ENCODE measurements around the gene INPP5F. TPM values are rescaled to one million over a fixed set of nuclear protein-coding genes. Genes with fewer than 3 reads are reported as not detected.

The INPP5F gene
- total RNA-seq, 5 donors from 2014 or later (not counting 1 experiment from before 2014, with no cell fraction given) = 7.3 to 13.7 (median 9.8) TPM

GRCh38 chr10:119735451-119735850, 9.6 kb downstream of the INPP5F start:
- Histone ChIP-seq H3K27me3 (replicated peaks in 1 of 2; ENCODE audit: control insufficient read depth in 2 of 2, extremely low read depth in 1 of 2, insufficient read depth in 2 of 2, low read length in 1 of 2) (no peaks in the 10 kb centered on the region), H3K9me3 (no peaks in the 10 kb centered on the region), H3K27ac (ENCODE audit: low read length) (no peak overlapping the region), H3K36me3 (ENCODE audit: control insufficient read depth in 2 of 2, extremely low read depth in 1 of 2, insufficient read depth in 1 of 2, low read length in 1 of 2) (no peaks in the 10 kb centered on the region), H3K4me3 (ENCODE audit: control insufficient read depth in 1 of 2, extremely low read depth in 1 of 2, low read length in 1 of 2) (no peak overlapping the region), H3K4me1 (ENCODE audit: control insufficient read depth in 1 of 2, extremely low read depth in 1 of 2, insufficient read depth in 2 of 2, low read length in 2 of 2) (peaks cover 0 to 7% of the 10 kb centered on the region in 2 experiments)
- Mint-ChIP-seq H3K27me3 (no peaks in the 10 kb centered on the region), H3K27ac (no peak overlapping the region), H3K4me3 (no peak overlapping the region), H3K4me1 (peaks cover 26 to 41% (median 39%) of the 10 kb centered on the region in 3 donors), H3K9me3 (no peaks in the 10 kb centered on the region), H3K36me3 (no peaks in the 10 kb centered on the region)
- ATAC-seq (replicated peaks in 1 of 4) (no peak), DNase-seq (no peak)
- WGBS (ENCODE audit: insufficient coverage) = no CpG with 5 or more reads among the region's 3 CpGs
- ChIA-PET CTCF (interaction anchor here in 1 of 2 donors (1.3 kb wide), 1 partner anchor 15 kb away, joined by 3 read pairs; no protein-coding TSS in a partner anchor), POLR2A (interaction anchor here in 1 of 2 donors (0.6 kb wide), 1 partner anchor 63 kb away, joined by 3 read pairs; no protein-coding TSS in a partner anchor)

DNA sequence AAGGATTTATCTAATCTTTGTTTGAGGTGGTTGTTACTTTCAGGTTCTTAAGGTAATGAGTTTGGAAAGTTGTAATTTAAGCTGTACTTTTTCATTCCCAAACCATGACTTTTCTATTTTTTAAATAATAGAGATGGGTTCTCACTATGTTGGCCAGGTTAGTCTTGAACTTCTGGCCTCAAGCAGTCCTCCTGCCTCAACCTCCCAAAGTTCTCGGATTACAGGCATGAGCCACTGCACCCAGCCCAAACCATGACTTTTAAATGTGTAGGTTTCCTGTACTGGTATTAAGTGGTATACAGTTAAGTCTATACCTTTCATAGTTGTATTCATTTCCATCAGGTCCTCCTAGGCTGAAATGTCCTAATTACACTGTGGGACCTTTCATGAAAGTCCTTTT, 10.4 kb downstream of the INPP5F start:
- WGBS (ENCODE audit: insufficient coverage) = no CpG with 5 or more reads among the region's 1 CpG
- no peaks in the 10 kb centered on the region for H3K36me3 ChIP-seq (ENCODE audit: control insufficient read depth in 2 of 2, extremely low read depth in 1 of 2, insufficient read depth in 1 of 2, low read length in 1 of 2)
- Mint-ChIP-seq H3K27me3 (no peaks in the 10 kb centered on the region), H3K4me3 (no peak overlapping the region), H3K27ac (no peak overlapping the region), H3K4me1 (peaks cover 26 to 41% (median 39%) of the 10 kb centered on the region in 3 donors), H3K36me3 (no peaks in the 10 kb centered on the region), H3K9me3 (no peaks in the 10 kb centered on the region)
- no peaks in the 10 kb centered on the region for H3K9me3 ChIP-seq
- H3K27ac ChIP-seq (ENCODE audit: low read length) = no peak overlapping the region
- ATAC-seq (replicated peaks in 1 of 4) = no peak
- ChIA-PET POLR2A (no interaction called here), CTCF (interaction anchor here in 1 of 2 donors (1.1 to 1.7 kb wide), 2 partner anchors 16 to 35 kb away, joined by 3 read pairs; no protein-coding TSS in a partner anchor)
- no peak for DNase-seq
- H3K27me3 ChIP-seq (replicated peaks in 1 of 2; ENCODE audit: control insufficient read depth in 2 of 2, extremely low read depth in 1 of 2, insufficient read depth in 2 of 2, low read length in 1 of 2) = no peaks in the 10 kb centered on the region
- no peak overlapping the region for H3K4me3 ChIP-seq (ENCODE audit: control insufficient read depth in 1 of 2, extremely low read depth in 1 of 2, low read length in 1 of 2)
- H3K4me1 ChIP-seq (ENCODE audit: control insufficient read depth in 1 of 2, extremely low read depth in 1 of 2, insufficient read depth in 2 of 2, low read length in 2 of 2) = peaks cover 0 to 7% of the 10 kb centered on the region in 2 experiments

DNA sequence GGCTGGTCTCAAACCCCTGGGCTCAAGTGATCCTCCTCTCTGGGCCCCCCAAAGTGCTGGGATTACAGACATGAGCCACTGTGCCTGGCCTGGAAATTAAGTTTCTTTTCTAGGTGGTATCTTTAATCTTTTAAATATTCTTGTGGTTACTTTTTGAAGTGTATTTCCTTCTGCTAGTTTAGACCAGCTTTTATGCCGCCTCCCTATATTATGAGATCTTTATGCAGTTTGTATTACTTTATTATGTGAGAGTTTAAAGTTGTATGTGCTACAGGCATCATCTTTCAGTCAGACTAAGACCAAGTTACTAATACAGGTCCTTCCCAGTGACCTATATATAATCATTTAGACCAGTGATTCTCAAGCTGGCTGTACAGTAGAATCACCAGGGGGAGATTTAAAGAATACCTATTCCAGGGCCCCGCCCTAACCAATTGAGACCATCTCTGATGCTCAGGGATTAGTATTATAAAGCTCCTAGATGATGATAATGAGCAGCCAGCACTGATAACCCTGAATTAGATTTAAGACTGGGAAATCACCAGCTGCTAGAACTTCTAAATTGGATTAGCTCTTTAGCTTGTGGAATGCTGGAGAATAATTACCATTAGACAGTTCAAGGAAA, 11.3 kb downstream of the INPP5F start:
- H3K27ac ChIP-seq (ENCODE audit: low read length) = no peak overlapping the region
- ChIA-PET POLR2A (interaction anchor here in 1 of 2 donors (0.7 to 1.0 kb wide), 3 partner anchors 11 to 62 kb away, joined by 3 read pairs; partner anchors contain the start of gene INPP5F), CTCF (interaction anchor here (0.5 to 2.6 kb wide), 5 partner anchors 12 to 62 kb away, joined by 3 to 16 read pairs (median 4); partner anchors contain the start of gene INPP5F (in 1 of the 2))
- no peaks in the 10 kb centered on the region for H3K36me3 ChIP-seq (ENCODE audit: control insufficient read depth in 2 of 2, extremely low read depth in 1 of 2, insufficient read depth in 1 of 2, low read length in 1 of 2)
- peaks cover 0 to 7% of the 10 kb centered on the region in 2 experiments for H3K4me1 ChIP-seq (ENCODE audit: control insufficient read depth in 1 of 2, extremely low read depth in 1 of 2, insufficient read depth in 2 of 2, low read length in 2 of 2)
- H3K4me3 ChIP-seq (ENCODE audit: control insufficient read depth in 1 of 2, extremely low read depth in 1 of 2, low read length in 1 of 2) = no peak overlapping the region
- WGBS (ENCODE audit: insufficient coverage) = 100% methylated on average over 1 of the region's 2 CpGs
- no peaks in the 10 kb centered on the region for H3K9me3 ChIP-seq
- Mint-ChIP-seq H3K4me3 (peak overlapping the region in 1 of 3 donors; percentile 56), H3K9me3 (no peaks in the 10 kb centered on the region), H3K36me3 (no peaks in the 10 kb centered on the region), H3K4me1 (peaks cover 26 to 41% (median 39%) of the 10 kb centered on the region in 3 donors), H3K27me3 (no peaks in the 10 kb centered on the region), H3K27ac (peak overlapping the region in 1 of 2 donors; percentile 66)
- ATAC-seq (replicated peaks in 1 of 4) (no peak), DNase-seq (no peak)
- no peaks in the 10 kb centered on the region for H3K27me3 ChIP-seq (replicated peaks in 1 of 2; ENCODE audit: control insufficient read depth in 2 of 2, extremely low read depth in 1 of 2, insufficient read depth in 2 of 2, low read length in 1 of 2)

- peak overlapping the region; percentile 50 to 62 for H3K27ac Mint-ChIP-seq
- H3K4me3 Mint-ChIP-seq = peak overlapping the region in 1 of 3 donors; percentile 56
- ATAC-seq (replicated peaks in 1 of 4) (peak; percentile 31 to 56 (median 50)), DNase-seq (peak in 1 of 35 experiments; percentile 15)
- no peaks in the 10 kb centered on the region for H3K36me3 ChIP-seq (ENCODE audit: control insufficient read depth in 2 of 2, extremely low read depth in 1 of 2, insufficient read depth in 1 of 2, low read length in 1 of 2)
- H3K27me3 Mint-ChIP-seq = no peaks in the 10 kb centered on the region
- POLR2A ChIA-PET = interaction anchor here (0.6 to 1.0 kb wide), 4 partner anchors 12 to 63 kb away, joined by 3 read pairs; partner anchors contain the start of gene INPP5F (in 2 of the 2)
- no peaks in the 10 kb centered on the region for H3K9me3 Mint-ChIP-seq
- no peak overlapping the region for H3K4me3 ChIP-seq (ENCODE audit: control insufficient read depth in 1 of 2, extremely low read depth in 1 of 2, low read length in 1 of 2)
- WGBS (ENCODE audit: insufficient coverage) = no CpG with 5 or more reads among the region's 1 CpG
- no peaks in the 10 kb centered on the region for H3K9me3 ChIP-seq
- peaks cover 27 to 41% (median 37%) of the 10 kb centered on the region in 3 donors for H3K4me1 Mint-ChIP-seq
- H3K36me3 Mint-ChIP-seq = no peaks in the 10 kb centered on the region
- peaks cover 0 to 7% of the 10 kb centered on the region in 2 experiments for H3K4me1 ChIP-seq (ENCODE audit: control insufficient read depth in 1 of 2, extremely low read depth in 1 of 2, insufficient read depth in 2 of 2, low read length in 2 of 2)
- H3K27ac ChIP-seq (ENCODE audit: low read length) = no peak overlapping the region
- H3K27me3 ChIP-seq (replicated peaks in 1 of 2; ENCODE audit: control insufficient read depth in 2 of 2, extremely low read depth in 1 of 2, insufficient read depth in 2 of 2, low read length in 1 of 2) = no peaks in the 10 kb centered on the region
- CTCF ChIA-PET = interaction anchor here (0.5 to 2.6 kb wide), 4 partner anchors 12 to 61 kb away, joined by 3 to 16 read pairs (median 8); partner anchors contain the start of gene INPP5F (in 1 of the 2)
These were observed 12.0 kb downstream of the INPP5F start for GRCh38 chr10:119737823-119738222.

GRCh38 chr10:119738962-119739361, 13.1 kb downstream of the INPP5F start:
- no peak overlapping the region for H3K27ac Mint-ChIP-seq
- POLR2A ChIA-PET = no interaction called here

GRCh38 chr10:119740096-119740495, 14.2 kb downstream of the INPP5F start:
- ATAC-seq (replicated peaks in 1 of 4) (no peak), DNase-seq (no peak)
- no CpG with 5 or more reads among the region's 3 CpGs for WGBS (ENCODE audit: insufficient coverage)
- no peak overlapping the region for H3K4me3 ChIP-seq (ENCODE audit: control insufficient read depth in 1 of 2, extremely low read depth in 1 of 2, low read length in 1 of 2)
- H3K27me3 Mint-ChIP-seq = no peaks in the 10 kb centered on the region
- H3K4me1 Mint-ChIP-seq = peaks cover 24 to 37% (median 30%) of the 10 kb centered on the region in 3 donors
- H3K36me3 ChIP-seq (ENCODE audit: control insufficient read depth in 2 of 2, extremely low read depth in 1 of 2, insufficient read depth in 1 of 2, low read length in 1 of 2) = no peaks in the 10 kb centered on the region
- H3K36me3 Mint-ChIP-seq = no peaks in the 10 kb centered on the region
- H3K9me3 Mint-ChIP-seq = no peaks in the 10 kb centered on the region
- CTCF ChIA-PET = no interaction called here
- no peak overlapping the region for H3K27ac ChIP-seq (ENCODE audit: low read length)
- no peaks in the 10 kb centered on the region for H3K27me3 ChIP-seq (replicated peaks in 1 of 2; ENCODE audit: control insufficient read depth in 2 of 2, extremely low read depth in 1 of 2, insufficient read depth in 2 of 2, low read length in 1 of 2)
- H3K4me1 ChIP-seq (ENCODE audit: control insufficient read depth in 1 of 2, extremely low read depth in 1 of 2, insufficient read depth in 2 of 2, low read length in 2 of 2) = peaks cover 0 to 7% of the 10 kb centered on the region in 2 experiments
- H3K4me3 Mint-ChIP-seq = no peak overlapping the region
- H3K9me3 ChIP-seq = no peaks in the 10 kb centered on the region
- POLR2A ChIA-PET = no interaction called here
- peak overlapping the region in 1 of 2 donors; percentile 46 for H3K27ac Mint-ChIP-seq

More at GRCh38 chr10:119738962-119739361, 13.1 kb downstream of the INPP5F start:
- no peak overlapping the region for H3K27ac ChIP-seq (ENCODE audit: low read length)
- ATAC-seq (replicated peaks in 1 of 4) (no peak), DNase-seq (no peak)
- Mint-ChIP-seq H3K4me3 (no peak overlapping the region), H3K4me1 (peaks cover 26 to 41% (median 30%) of the 10 kb centered on the region in 3 donors), H3K36me3 (no peaks in the 10 kb centered on the region), H3K9me3 (no peaks in the 10 kb centered on the region), H3K27me3 (no peaks in the 10 kb centered on the region)
- H3K9me3 ChIP-seq = no peaks in the 10 kb centered on the region
- H3K27me3 ChIP-seq (replicated peaks in 1 of 2; ENCODE audit: control insufficient read depth in 2 of 2, extremely low read depth in 1 of 2, insufficient read depth in 2 of 2, low read length in 1 of 2) = no peaks in the 10 kb centered on the region
- H3K36me3 ChIP-seq (ENCODE audit: control insufficient read depth in 2 of 2, extremely low read depth in 1 of 2, insufficient read depth in 1 of 2, low read length in 1 of 2) = no peaks in the 10 kb centered on the region
- H3K4me1 ChIP-seq (ENCODE audit: control insufficient read depth in 1 of 2, extremely low read depth in 1 of 2, insufficient read depth in 2 of 2, low read length in 2 of 2) = peaks cover 0 to 7% of the 10 kb centered on the region in 2 experiments
- CTCF ChIA-PET = interaction anchor here (0.6 to 2.6 kb wide), 2 partner anchors 12 to 116 kb away, joined by 3 to 11 read pairs; no protein-coding TSS in a partner anchor
- WGBS (ENCODE audit: insufficient coverage) = 100% methylated on average over 1 of the region's 1 CpG
- no peak overlapping the region for H3K4me3 ChIP-seq (ENCODE audit: control insufficient read depth in 1 of 2, extremely low read depth in 1 of 2, low read length in 1 of 2)

All from T-cell (primary cell).